Measurements from ENCODE around the gene PCDHGA10.
A peak's percentile ranks its signal among the peaks of the same experiment; 100 is the strongest.

Gene PCDHGA10

DNA sequence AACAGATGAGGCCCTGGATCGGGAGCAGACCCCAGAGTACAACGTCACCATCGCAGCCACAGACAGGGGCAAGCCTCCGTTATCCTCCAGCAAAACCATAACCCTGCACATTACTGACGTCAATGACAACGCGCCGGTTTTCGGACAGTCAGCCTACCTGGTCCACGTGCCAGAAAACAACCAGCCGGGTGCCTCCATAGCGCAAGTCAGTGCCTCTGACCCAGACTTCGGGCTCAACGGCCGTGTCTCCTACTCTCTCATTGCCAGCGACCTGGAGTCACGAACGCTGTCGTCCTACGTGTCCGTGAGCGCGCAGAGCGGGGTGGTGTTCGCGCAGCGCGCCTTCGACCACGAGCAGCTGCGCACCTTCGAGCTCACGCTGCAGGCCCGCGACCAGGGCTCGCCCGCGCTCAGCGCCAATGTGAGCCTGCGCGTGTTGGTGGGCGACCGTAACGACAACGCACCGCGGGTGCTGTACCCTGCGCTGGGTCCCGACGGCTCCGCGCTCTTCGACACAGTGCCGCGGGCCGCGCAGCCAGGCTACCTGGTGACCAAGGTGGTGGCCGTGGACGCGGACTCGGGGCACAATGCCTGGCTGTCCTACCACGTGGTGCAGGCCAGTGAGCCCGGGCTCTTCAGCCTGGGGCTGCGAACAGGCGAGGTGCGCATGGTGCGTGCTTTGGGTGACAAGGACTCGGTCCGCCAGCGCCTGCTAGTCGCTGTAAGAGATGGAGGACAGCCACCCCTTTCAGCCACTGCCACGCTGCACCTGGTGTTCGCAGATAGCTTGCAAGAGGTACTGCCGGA, 6.5 kb downstream of the PCDHGA10 start (continued):
- TF ChIP-seq ZBTB1 (tag by site-specific recombination; IDR thresholded peaks at IDR 0.05) (no peak), SETDB1 (IDR thresholded peaks at IDR 0.05; ENCODE audit: insufficient read length, low read length) (no peak), MZF1 (tag by site-specific recombination; IDR thresholded peaks at IDR 0.05; ENCODE audit: borderline replicate concordance) (no peak), KLF10 (tag by site-specific recombination; IDR thresholded peaks at IDR 0.05) (no peak), GFI1B (tag by site-specific recombination; IDR thresholded peaks at IDR 0.05) (no peak), MYNN (tag by site-specific recombination; IDR thresholded peaks at IDR 0.05; ENCODE audit: borderline replicate concordance) (no peak)
- TF ChIP-seq, protein P1, sequence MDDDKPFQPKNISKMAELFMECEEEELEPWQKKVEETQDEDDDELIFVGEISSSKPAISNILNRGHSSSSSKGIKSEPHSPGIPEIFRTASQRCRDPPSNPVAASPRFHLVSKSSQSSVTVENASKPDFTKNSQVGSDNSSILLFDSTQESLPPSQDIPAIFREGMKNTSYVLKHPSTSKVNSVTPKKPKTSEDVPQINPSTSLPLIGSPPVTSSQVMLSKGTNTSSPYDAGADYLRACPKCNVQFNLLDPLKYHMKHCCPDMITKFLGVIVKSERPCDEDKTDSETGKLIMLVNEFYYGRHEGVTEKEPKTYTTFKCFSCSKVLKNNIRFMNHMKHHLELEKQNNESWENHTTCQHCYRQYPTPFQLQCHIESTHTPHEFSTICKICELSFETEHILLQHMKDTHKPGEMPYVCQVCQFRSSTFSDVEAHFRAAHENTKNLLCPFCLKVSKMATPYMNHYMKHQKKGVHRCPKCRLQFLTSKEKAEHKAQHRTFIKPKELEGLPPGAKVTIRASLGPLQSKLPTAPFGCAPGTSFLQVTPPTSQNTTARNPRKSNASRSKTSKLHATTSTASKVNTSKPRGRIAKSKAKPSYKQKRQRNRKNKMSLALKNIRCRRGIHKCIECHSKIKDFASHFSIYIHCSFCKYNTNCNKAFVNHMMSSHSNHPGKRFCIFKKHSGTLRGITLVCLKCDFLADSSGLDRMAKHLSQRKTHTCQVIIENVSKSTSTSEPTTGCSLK (tag by site-specific recombination; IDR thresholded peaks at IDR 0.05) = no peak
- TF ChIP-seq, protein P2, sequence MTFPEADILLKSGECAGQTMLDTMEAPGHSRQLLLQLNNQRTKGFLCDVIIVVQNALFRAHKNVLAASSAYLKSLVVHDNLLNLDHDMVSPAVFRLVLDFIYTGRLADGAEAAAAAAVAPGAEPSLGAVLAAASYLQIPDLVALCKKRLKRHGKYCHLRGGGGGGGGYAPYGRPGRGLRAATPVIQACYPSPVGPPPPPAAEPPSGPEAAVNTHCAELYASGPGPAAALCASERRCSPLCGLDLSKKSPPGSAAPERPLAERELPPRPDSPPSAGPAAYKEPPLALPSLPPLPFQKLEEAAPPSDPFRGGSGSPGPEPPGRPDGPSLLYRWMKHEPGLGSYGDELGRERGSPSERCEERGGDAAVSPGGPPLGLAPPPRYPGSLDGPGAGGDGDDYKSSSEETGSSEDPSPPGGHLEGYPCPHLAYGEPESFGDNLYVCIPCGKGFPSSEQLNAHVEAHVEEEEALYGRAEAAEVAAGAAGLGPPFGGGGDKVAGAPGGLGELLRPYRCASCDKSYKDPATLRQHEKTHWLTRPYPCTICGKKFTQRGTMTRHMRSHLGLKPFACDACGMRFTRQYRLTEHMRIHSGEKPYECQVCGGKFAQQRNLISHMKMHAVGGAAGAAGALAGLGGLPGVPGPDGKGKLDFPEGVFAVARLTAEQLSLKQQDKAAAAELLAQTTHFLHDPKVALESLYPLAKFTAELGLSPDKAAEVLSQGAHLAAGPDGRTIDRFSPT (tag by site-specific recombination; IDR thresholded peaks at IDR 0.05) = no peak
- TF ChIP-seq, protein P3, sequence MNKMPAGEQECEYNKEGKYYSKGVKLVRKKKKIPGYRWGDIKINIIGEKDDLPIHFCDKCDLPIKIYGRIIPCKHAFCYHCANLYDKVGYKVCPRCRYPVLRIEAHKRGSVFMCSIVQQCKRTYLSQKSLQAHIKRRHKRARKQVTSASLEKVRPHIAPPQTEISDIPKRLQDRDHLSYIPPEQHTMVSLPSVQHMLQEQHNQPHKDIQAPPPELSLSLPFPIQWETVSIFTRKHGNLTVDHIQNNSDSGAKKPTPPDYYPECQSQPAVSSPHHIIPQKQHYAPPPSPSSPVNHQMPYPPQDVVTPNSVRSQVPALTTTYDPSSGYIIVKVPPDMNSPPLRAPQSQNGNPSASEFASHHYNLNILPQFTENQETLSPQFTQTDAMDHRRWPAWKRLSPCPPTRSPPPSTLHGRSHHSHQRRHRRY (tag by site-specific recombination; IDR thresholded peaks at IDR 0.05) = no peak

DNA sequence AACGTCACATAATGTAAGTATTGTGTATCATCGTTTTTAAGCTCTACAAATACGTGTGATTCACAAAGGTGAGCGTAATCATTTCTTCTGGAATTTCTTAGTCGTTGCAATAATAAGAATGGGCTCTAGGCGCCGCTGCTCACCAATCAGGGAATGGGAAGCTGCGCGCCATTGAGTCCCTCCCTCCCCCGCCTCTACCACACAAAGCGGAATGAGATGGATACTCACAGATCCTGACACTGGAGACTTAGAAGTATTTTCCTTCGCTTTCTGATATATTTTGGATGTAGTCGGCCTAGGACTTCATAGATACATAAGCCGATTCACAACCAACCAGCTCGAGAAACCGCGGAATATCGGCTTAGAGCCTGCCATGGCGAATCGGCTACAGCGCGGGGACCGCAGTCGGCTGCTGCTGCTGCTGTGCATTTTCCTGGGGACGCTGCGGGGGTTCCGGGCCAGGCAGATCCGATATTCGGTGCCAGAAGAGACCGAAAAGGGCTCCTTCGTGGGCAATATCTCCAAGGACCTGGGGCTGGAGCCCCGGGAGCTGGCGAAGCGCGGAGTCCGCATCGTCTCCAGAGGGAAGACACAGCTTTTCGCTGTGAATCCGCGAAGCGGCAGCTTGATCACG, 8.2 kb downstream of the PCDHGA10 start, which contains the start of gene PCDHGA11:
Gene PCDHGA11, plus strand, starts transcription at position 197 of the 634 bp plus-strand sequence. Its CDS starts 177 bp downstream, at position 374.
- ChIA-PET POLR2A (interaction anchor here (0.9 to 1.5 kb wide), 3 partner anchors 101 to 104 kb away, joined by 3 to 6 read pairs (median 4); partner anchors contain the start of gene TAF7), CTCF (interaction anchor here (0.6 to 7.0 kb wide), 65 partner anchors 9 to 335 kb away, joined by 3 to 160 read pairs (median 5); partner anchors contain the start of genes DIAPH1, PCDHB11, PCDHB14 and PCDHB15)
- Histone ChIP-seq H3K4me1 (ENCODE audit: control insufficient read depth, insufficient read depth, low read length) (no peaks in the 10 kb centered on the region), H3K27ac (ENCODE audit: extremely low read depth, low read depth, low read length) (no peak within 1 kb of the TSS), H3K36me3 (ENCODE audit: control insufficient read depth in 2 of 2, insufficient read depth in 1 of 2, low read length in 2 of 2) (no peaks in the 10 kb centered on the region), H3K9me3 (ENCODE audit: control insufficient read depth, insufficient read depth, low read depth, low read length) (no peaks in the 10 kb centered on the region; the same call in 1 of the 2 replicates), H3K4me3 (ENCODE audit: low read depth, low read length) (peak within 1 kb of the TSS; percentile 67)
- TF ChIP-seq ZNF473 (tag by site-specific recombination; IDR thresholded peaks at IDR 0.05) = no peak
- no peak for TF ChIP-seq ZNF514 (tag by site-specific recombination; IDR thresholded peaks at IDR 0.05)
- TF ChIP-seq ZBTB20 (tag by site-specific recombination; IDR thresholded peaks at IDR 0.05) = peak; percentile 22; the same call in 1 of the 2 replicates
- TF ChIP-seq BCL11B (tag by site-specific recombination; IDR thresholded peaks at IDR 0.05; ENCODE audit: low read depth) = no peak
- TF ChIP-seq ZSCAN23 (tag by site-specific recombination; IDR thresholded peaks at IDR 0.05) = no peak
- no peak for TF ChIP-seq ZNF747 (tag by site-specific recombination; IDR thresholded peaks at IDR 0.05)
- peak; percentile 63; the same call in 1 of the 2 replicates for TF ChIP-seq YY1 (tag by site-specific recombination; IDR thresholded peaks at IDR 0.05)
- TF ChIP-seq SETDB1 (IDR thresholded peaks at IDR 0.05; ENCODE audit: insufficient read length, low read length) = no peak
- no peak for TF ChIP-seq ZNF777 (tag by site-specific recombination; IDR thresholded peaks at IDR 0.05; ENCODE audit: borderline replicate concordance)
- no peak for TF ChIP-seq ZNF596 (tag by site-specific recombination; IDR thresholded peaks at IDR 0.05)
- TF ChIP-seq ZNF140 (tag by site-specific recombination; IDR thresholded peaks at IDR 0.05) = peak; percentile 54; the same call in 1 of the 2 replicates
- no peak; the same call in 1 of the 2 replicates for TF ChIP-seq ZNF629 (tag by site-specific recombination; IDR thresholded peaks at IDR 0.05)
- peak; percentile 70 for TF ChIP-seq ZNF2 (tag by site-specific recombination; IDR thresholded peaks at IDR 0.05)
- TF ChIP-seq ZNF843 (tag by site-specific recombination; IDR thresholded peaks at IDR 0.05) = no peak
- TF ChIP-seq RBAK (tag by site-specific recombination; IDR thresholded peaks at IDR 0.05) = no peak
- no peak for TF ChIP-seq PRDM1 (tag by site-specific recombination; IDR thresholded peaks at IDR 0.05)
- no peak for TF ChIP-seq ZNF121 (tag by site-specific recombination; IDR thresholded peaks at IDR 0.05)
- TF ChIP-seq ZNF335 (tag by site-specific recombination; conservative IDR thresholded peaks at IDR 0.05) = 0 out of 2 replicates have a peak, but pooled peaks have one; percentile 20
- TF ChIP-seq ZNF169 (tag by site-specific recombination; IDR thresholded peaks at IDR 0.05) = no peak
- no peak for TF ChIP-seq SCRT2 (tag by site-specific recombination; IDR thresholded peaks at IDR 0.05)
- no peak for TF ChIP-seq ZBTB8A (tag by site-specific recombination; IDR thresholded peaks at IDR 0.05)
- TF ChIP-seq, protein P4, sequence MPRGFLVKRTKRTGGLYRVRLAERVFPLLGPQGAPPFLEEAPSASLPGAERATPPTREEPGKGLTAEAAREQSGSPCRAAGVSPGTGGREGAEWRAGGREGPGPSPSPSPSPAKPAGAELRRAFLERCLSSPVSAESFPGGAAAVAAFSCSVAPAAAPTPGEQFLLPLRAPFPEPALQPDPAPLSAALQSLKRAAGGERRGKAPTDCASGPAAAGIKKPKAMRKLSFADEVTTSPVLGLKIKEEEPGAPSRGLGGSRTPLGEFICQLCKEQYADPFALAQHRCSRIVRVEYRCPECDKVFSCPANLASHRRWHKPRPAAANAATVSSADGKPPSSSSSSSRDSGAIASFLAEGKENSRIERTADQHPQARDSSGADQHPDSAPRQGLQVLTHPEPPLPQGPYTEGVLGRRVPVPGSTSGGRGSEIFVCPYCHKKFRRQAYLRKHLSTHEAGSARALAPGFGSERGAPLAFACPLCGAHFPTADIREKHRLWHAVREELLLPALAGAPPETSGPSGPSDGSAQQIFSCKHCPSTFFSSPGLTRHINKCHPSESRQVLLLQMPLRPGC (tag by site-specific recombination; IDR thresholded peaks at IDR 0.05) = no peak

Measured in HEK293 (cell line).